ENCODE results near the gene CLIP2. TPM values are rescaled to one million over a fixed set of nuclear protein-coding genes. Genes with fewer than 3 reads are reported as not detected.

Gene CLIP2
- total RNA-seq, 2 donors from 2014 or later: 18.6 to 24.1 TPM

- Histone ChIP-seq H3K9me3 (no peaks in the 10 kb centered on the region), H3K4me3 (no peak overlapping the region), H3K4me1 (replicated peaks) (no peaks in the 10 kb centered on the region), H3K27ac (no peak overlapping the region), H3K36me3 (no peaks in the 10 kb centered on the region), H3K27me3 (replicated peaks; ENCODE audit: insufficient read depth) (no peaks in the 10 kb centered on the region)
- TF ChIP-seq, protein P1, sequence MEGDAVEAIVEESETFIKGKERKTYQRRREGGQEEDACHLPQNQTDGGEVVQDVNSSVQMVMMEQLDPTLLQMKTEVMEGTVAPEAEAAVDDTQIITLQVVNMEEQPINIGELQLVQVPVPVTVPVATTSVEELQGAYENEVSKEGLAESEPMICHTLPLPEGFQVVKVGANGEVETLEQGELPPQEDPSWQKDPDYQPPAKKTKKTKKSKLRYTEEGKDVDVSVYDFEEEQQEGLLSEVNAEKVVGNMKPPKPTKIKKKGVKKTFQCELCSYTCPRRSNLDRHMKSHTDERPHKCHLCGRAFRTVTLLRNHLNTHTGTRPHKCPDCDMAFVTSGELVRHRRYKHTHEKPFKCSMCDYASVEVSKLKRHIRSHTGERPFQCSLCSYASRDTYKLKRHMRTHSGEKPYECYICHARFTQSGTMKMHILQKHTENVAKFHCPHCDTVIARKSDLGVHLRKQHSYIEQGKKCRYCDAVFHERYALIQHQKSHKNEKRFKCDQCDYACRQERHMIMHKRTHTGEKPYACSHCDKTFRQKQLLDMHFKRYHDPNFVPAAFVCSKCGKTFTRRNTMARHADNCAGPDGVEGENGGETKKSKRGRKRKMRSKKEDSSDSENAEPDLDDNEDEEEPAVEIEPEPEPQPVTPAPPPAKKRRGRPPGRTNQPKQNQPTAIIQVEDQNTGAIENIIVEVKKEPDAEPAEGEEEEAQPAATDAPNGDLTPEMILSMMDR (IDR thresholded peaks at IDR 0.05): no peak
- TF ChIP-seq POLR2A (IDR thresholded peaks at IDR 0.05): no peak
- no peak for TF ChIP-seq POLR2AphosphoS5 (IDR thresholded peaks at IDR 0.05)
- DNase-seq (ENCODE audit: low spot score): no peak
- intact Hi-C loops (cut with DNase I): no loop called here
- WGBS: 93% methylated on average over 6 of the region's 6 CpGs
These were observed 64.8 kb downstream of the CLIP2 start for GRCh38 chr7:74354009-74354408.

GRCh38 chr7:74355091-74355490 is 65.9 kb downstream of the CLIP2 start:
- H3K4me1 ChIP-seq (replicated peaks): no peaks in the 10 kb centered on the region
- H3K4me3 ChIP-seq: no peak overlapping the region
- no peak overlapping the region for H3K27ac ChIP-seq
- WGBS: 76% methylated on average over 4 of the region's 4 CpGs
- H3K9me3 ChIP-seq: no peaks in the 10 kb centered on the region
- no peaks in the 10 kb centered on the region for H3K27me3 ChIP-seq (replicated peaks; ENCODE audit: insufficient read depth)
- intact Hi-C loops (cut with DNase I): no loop called here
- no peak for DNase-seq (ENCODE audit: low spot score)
- H3K36me3 ChIP-seq: no peaks in the 10 kb centered on the region
- TF ChIP-seq, protein P1 (IDR thresholded peaks at IDR 0.05): no peak
- TF ChIP-seq POLR2A (IDR thresholded peaks at IDR 0.05) (no peak), POLR2AphosphoS5 (IDR thresholded peaks at IDR 0.05) (no peak)

GRCh38 chr7:74356589-74357315 is 67.5 kb downstream of the CLIP2 start:
- Histone ChIP-seq H3K27ac (no peak overlapping the region), H3K4me1 (replicated peaks) (no peaks in the 10 kb centered on the region), H3K9me3 (no peaks in the 10 kb centered on the region), H3K36me3 (no peaks in the 10 kb centered on the region), H3K27me3 (replicated peaks; ENCODE audit: insufficient read depth) (no peaks in the 10 kb centered on the region), H3K4me3 (no peak overlapping the region)
- 96% methylated on average over 10 of the region's 10 CpGs for WGBS
- intact Hi-C loops (cut with DNase I): no loop called here
- no peak for DNase-seq (ENCODE audit: low spot score)
- TF ChIP-seq, protein P1 (IDR thresholded peaks at IDR 0.05): no peak
- no peak for TF ChIP-seq POLR2AphosphoS5 (IDR thresholded peaks at IDR 0.05)
- no peak for TF ChIP-seq POLR2A (IDR thresholded peaks at IDR 0.05)

GRCh38 chr7:74360008-74360407 is 70.8 kb downstream of the CLIP2 start:
- no peaks in the 10 kb centered on the region for H3K9me3 ChIP-seq
- intact Hi-C loops (cut with DNase I): no loop called here
- WGBS: 88% methylated on average over 11 of the region's 11 CpGs
- H3K4me1 ChIP-seq (replicated peaks): no peaks in the 10 kb centered on the region
- TF ChIP-seq, protein P1 (IDR thresholded peaks at IDR 0.05): no peak
- TF ChIP-seq POLR2AphosphoS5 (IDR thresholded peaks at IDR 0.05): no peak
- TF ChIP-seq POLR2A (IDR thresholded peaks at IDR 0.05): no peak
- H3K36me3 ChIP-seq: no peaks in the 10 kb centered on the region
- H3K4me3 ChIP-seq: no peak overlapping the region
- no peak overlapping the region for H3K27ac ChIP-seq
- H3K27me3 ChIP-seq (replicated peaks; ENCODE audit: insufficient read depth): no peaks in the 10 kb centered on the region
- DNase-seq (ENCODE audit: low spot score): no peak

- no peaks in the 10 kb centered on the region for H3K9me3 ChIP-seq
- no peak for DNase-seq (ENCODE audit: low spot score)
- H3K27me3 ChIP-seq (replicated peaks; ENCODE audit: insufficient read depth): no peaks in the 10 kb centered on the region
- TF ChIP-seq POLR2AphosphoS5 (IDR thresholded peaks at IDR 0.05) (no peak), POLR2A (IDR thresholded peaks at IDR 0.05) (no peak)
- TF ChIP-seq, protein P1 (IDR thresholded peaks at IDR 0.05): no peak
- no peaks in the 10 kb centered on the region for H3K36me3 ChIP-seq
- no peak overlapping the region for H3K27ac ChIP-seq
- WGBS: 83% methylated on average over 6 of the region's 6 CpGs
- intact Hi-C loops (cut with DNase I): no loop called here
- no peak overlapping the region for H3K4me3 ChIP-seq
- H3K4me1 ChIP-seq (replicated peaks): no peaks in the 10 kb centered on the region
These were observed 73.1 kb downstream of the CLIP2 start for GRCh38 chr7:74362266-74362665.

All from prostate gland (tissue), 2 donors.